Ovary (tissue), 3 donors: ENCODE measurements around the gene MINDY3.

Experiments
- CTCF ChIP-seq, 3 donors: fragments of 450-650 bp in 2 of 3; fragments of 200-600 bp in 1 of 3; IDR thresholded peaks; one replicate each; pipeline versions ENCODE4 v1.5.1 to v1.8.0; 2016 to 2022; ENCODE audit warnings: antibody characterized with exemption in 3 of 3, mild to moderate bottlenecking in 1 of 3
- EP300 ChIP-seq: sonication (generic); formaldehyde crosslinking; IDR thresholded peaks from one replicate; pipeline ENCODE4 v1.6.1; 2017; ENCODE audit warnings: antibody characterized with exemption
- POLR2A ChIP-seq: fragments of 450-650 bp; IDR thresholded peaks from one replicate; pipeline ENCODE4 v1.6.1; 2017; ENCODE audit warnings: antibody characterized with exemption, mild to moderate bottlenecking, moderate library complexity
- donor health status: DM: no; HTN: no; CAD: no.

GRCh38 chr10:15741581-15741980, 118.7 kb downstream of the MINDY3 start:
- no peak for TF ChIP-seq CTCF (IDR thresholded peaks at IDR 0.05)
- no peak for TF ChIP-seq POLR2A
- no peak for TF ChIP-seq EP300
